Astrocyte (in vitro differentiated cells and primary cell): Measurements from ENCODE around the gene COMMD10. TPM values are rescaled to one million over a fixed set of nuclear protein-coding genes. Genes with fewer than 3 reads are reported as not detected.

ENCODE experiments used
- DNase-seq: peaks from one replicate; pipeline ENCODE4 v3.0.0-alpha.2; 2010; ENCODE audit warnings: low read depth
- FAIRE-seq: peaks from 2 replicates; lab custom pipeline; 2011; peaks lifted over from hg19 to GRCh38; lab: Jason Lieb, UNC
- H2AFZ ChIP-seq: 2 replicates; pipeline ENCODE4 v1.6.0; 2012; ENCODE audit warnings: low read depth, low read length, inconsistent platforms
- H3K27ac ChIP-seq: 2 replicates; pipeline ENCODE4 v1.5.1; 2011; ENCODE audit warnings: low read depth, low read length, inconsistent platforms
- H3K27me3 ChIP-seq: 2 replicates; pipeline ENCODE4 v1.6.0; 2011; ENCODE audit warnings: low read length, inconsistent platforms; ENCODE audit not compliant: insufficient read depth
- H3K36me3 ChIP-seq: 2 replicates; pipeline ENCODE4 v1.5.1; 2011; ENCODE audit warnings: low read length, inconsistent platforms; ENCODE audit not compliant: insufficient read depth
- H3K4me1 ChIP-seq: 2 replicates; pipeline ENCODE4 v1.5.1; 2011; ENCODE audit warnings: low read length, inconsistent platforms; ENCODE audit not compliant: insufficient read depth
- H3K4me2 ChIP-seq: 2 replicates; pipeline ENCODE4 v1.6.0; 2012; ENCODE audit warnings: low read length, inconsistent platforms
- H3K4me3 ChIP-seq: 2 replicates; pipeline ENCODE4 v1.5.1; 2011; ENCODE audit warnings: low read depth, mild to moderate bottlenecking, low read length, inconsistent platforms; ENCODE audit not compliant: insufficient read depth
- H3K79me2 ChIP-seq: 2 replicates; pipeline ENCODE4 v1.6.0; 2012; ENCODE audit warnings: mild to moderate bottlenecking, low read length, inconsistent platforms; ENCODE audit not compliant: insufficient read depth
- H3K9ac ChIP-seq: 2 replicates; pipeline ENCODE4 v1.6.0; 2012; ENCODE audit warnings: mild to moderate bottlenecking, low read length, inconsistent platforms
- H3K9me3 ChIP-seq: 2 replicates; pipeline ENCODE4 v1.5.1; 2012; ENCODE audit warnings: low read depth, mild to moderate bottlenecking, low read length, inconsistent platforms; ENCODE audit not compliant: insufficient read depth
- H4K20me1 ChIP-seq: 2 replicates; pipeline ENCODE4 v1.6.0; 2012; ENCODE audit warnings: low read length, inconsistent platforms; ENCODE audit not compliant: insufficient read depth
- H3K27ac Mint-ChIP-seq: one replicate; pipeline ENCODE4 v1.8.0; 2021; ENCODE audit warnings: mild to moderate bottlenecking, mixed read lengths; ENCODE audit not compliant: unreplicated experiment
- H3K27me3 Mint-ChIP-seq: one replicate; pipeline ENCODE4 v1.8.0; 2021; ENCODE audit warnings: low read depth, mixed read lengths; ENCODE audit not compliant: unreplicated experiment
- H3K36me3 Mint-ChIP-seq: one replicate; pipeline ENCODE4 v1.8.0; 2021; ENCODE audit warnings: low read depth, mixed read lengths; ENCODE audit not compliant: unreplicated experiment
- H3K4me1 Mint-ChIP-seq: one replicate; pipeline ENCODE4 v1.8.0; 2021; ENCODE audit warnings: low read depth, mixed read lengths; ENCODE audit not compliant: unreplicated experiment
- H3K4me3 Mint-ChIP-seq: one replicate; pipeline ENCODE4 v1.8.0; 2021; ENCODE audit warnings: mild to moderate bottlenecking, moderate library complexity, mixed read lengths; ENCODE audit not compliant: unreplicated experiment
- H3K9me3 Mint-ChIP-seq: one replicate; pipeline ENCODE4 v1.8.0; 2021; ENCODE audit warnings: mild to moderate bottlenecking, mixed read lengths; ENCODE audit not compliant: unreplicated experiment
- CTCF ChIP-seq: IDR thresholded peaks from 2 replicates; pipeline ENCODE4 v1.5.1; 2011; ENCODE audit warnings: low read depth, mild to moderate bottlenecking, inconsistent platforms, low read length, moderate library complexity; ENCODE audit not compliant: insufficient read depth
- EZH2 ChIP-seq: IDR thresholded peaks from 2 replicates; pipeline ENCODE4 v1.6.1; 2012; ENCODE audit warnings: mild to moderate bottlenecking, low read length, inconsistent platforms; ENCODE audit not compliant: insufficient read depth
- total RNA-seq: library from RNA; stranded (reverse); gene quantifications from 2 replicates; pipeline ENCODE4 v1.2.1, GENCODE V29; 2021

Gene COMMD10
- total RNA-seq, 1 donor from 2014 or later: 18.1 TPM

GRCh38 chr5:116159006-116159405 is 74.2 kb downstream of the COMMD10 start:
- Histone ChIP-seq H3K9me3 (no peaks in the 10 kb centered on the region), H3K79me2 (no peaks in the 10 kb centered on the region), H3K27ac (no peak overlapping the region), H2AFZ (no peak overlapping the region), H3K4me3 (no peak overlapping the region), H3K36me3 (no peaks in the 10 kb centered on the region), H4K20me1 (no peaks in the 10 kb centered on the region), H3K4me1 (no peaks in the 10 kb centered on the region), H3K27me3 (no peaks in the 10 kb centered on the region), H3K4me2 (no peak overlapping the region), H3K9ac (no peak overlapping the region)
- TF ChIP-seq EZH2 (no peak), CTCF (no peak)
- no peaks in the 10 kb centered on the region for H3K27me3 Mint-ChIP-seq
- peaks cover 2% of the 10 kb centered on the region for H3K4me1 Mint-ChIP-seq
- no peak overlapping the region for H3K27ac Mint-ChIP-seq
- H3K9me3 Mint-ChIP-seq: no peaks in the 10 kb centered on the region
- H3K4me3 Mint-ChIP-seq: no peak overlapping the region
- no peak for DNase-seq
- no peak for FAIRE-seq
- no peaks in the 10 kb centered on the region for H3K36me3 Mint-ChIP-seq

DNA sequence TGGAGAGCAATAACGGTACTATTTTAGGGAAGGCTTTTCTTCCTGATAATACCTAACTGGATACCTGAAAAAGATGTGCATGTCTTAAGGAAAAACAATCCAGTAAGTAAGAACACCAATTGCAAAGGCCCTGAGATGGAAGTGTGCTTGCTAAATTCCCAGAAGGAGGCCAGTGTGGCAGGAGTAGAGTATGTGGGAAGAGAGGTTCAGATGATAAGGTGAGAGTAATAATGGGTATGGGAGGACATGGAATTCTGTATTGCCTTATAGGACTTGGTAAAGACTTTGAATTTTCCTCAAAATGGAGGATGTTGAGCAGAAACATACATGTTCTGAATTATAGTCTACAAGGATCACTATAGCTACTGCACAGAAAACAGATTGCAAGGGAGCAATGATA is 89.3 kb downstream of the COMMD10 start:
- no peaks in the 10 kb centered on the region for H3K27me3 ChIP-seq
- no peak overlapping the region for H2AFZ ChIP-seq
- no peaks in the 10 kb centered on the region for H3K27me3 Mint-ChIP-seq
- no peaks in the 10 kb centered on the region for H3K79me2 ChIP-seq
- H3K4me2 ChIP-seq: no peak overlapping the region
- H3K36me3 Mint-ChIP-seq: peaks cover 2% of the 10 kb centered on the region
- no peak overlapping the region for H3K9ac ChIP-seq
- DNase-seq: no peak
- peaks cover 4% of the 10 kb centered on the region for H3K9me3 Mint-ChIP-seq
- H3K4me1 Mint-ChIP-seq: peaks cover 4% of the 10 kb centered on the region
- H3K36me3 ChIP-seq: no peaks in the 10 kb centered on the region
- H3K27ac Mint-ChIP-seq: no peak overlapping the region
- no peak overlapping the region for H3K4me3 ChIP-seq
- H4K20me1 ChIP-seq: no peaks in the 10 kb centered on the region
- H3K9me3 ChIP-seq: no peaks in the 10 kb centered on the region
- no peak for TF ChIP-seq EZH2
- no peak for TF ChIP-seq CTCF
- H3K4me1 ChIP-seq: no peaks in the 10 kb centered on the region
- no peak overlapping the region for H3K4me3 Mint-ChIP-seq
- FAIRE-seq: no peak
- H3K27ac ChIP-seq: no peak overlapping the region

- no peaks in the 10 kb centered on the region for H3K36me3 ChIP-seq
- H3K9me3 ChIP-seq: no peaks in the 10 kb centered on the region
- no peak for TF ChIP-seq EZH2
- no peak for TF ChIP-seq CTCF
- Mint-ChIP-seq H3K27ac (no peak overlapping the region), H3K36me3 (peaks cover 2% of the 10 kb centered on the region), H3K4me1 (peaks cover 4% of the 10 kb centered on the region), H3K4me3 (no peak overlapping the region), H3K27me3 (no peaks in the 10 kb centered on the region), H3K9me3 (peaks cover 1% of the 10 kb centered on the region)
- H2AFZ ChIP-seq: no peak overlapping the region
- no peaks in the 10 kb centered on the region for H3K4me1 ChIP-seq
- H3K4me2 ChIP-seq: no peak overlapping the region
- H3K27me3 ChIP-seq: no peaks in the 10 kb centered on the region
- H3K9ac ChIP-seq: no peak overlapping the region
- no peak overlapping the region for H3K4me3 ChIP-seq
- H3K27ac ChIP-seq: no peak overlapping the region
- no peak for FAIRE-seq
- H4K20me1 ChIP-seq: no peaks in the 10 kb centered on the region
- DNase-seq: no peak
- H3K79me2 ChIP-seq: no peaks in the 10 kb centered on the region
Measured at GRCh38 chr5:116176121-116176520, 91.3 kb downstream of the COMMD10 start.
